Astrocyte of the cerebellum (primary cell): ENCODE measurements around the gene ZNF80.

ENCODE experiments used
- DNase-seq: peaks from one replicate; pipeline ENCODE4 v3.0.0-alpha.2; 2011; ENCODE audit warnings: low read depth
- H3K4me3 ChIP-seq: 2 replicates; pipeline ENCODE4 v1.5.1; 2011; ENCODE audit warnings: mild to moderate bottlenecking, low read depth, low read length, moderate library complexity
- in situ Hi-C: cut with HindIII; loops from 2 replicates; pipeline ENCODE4 v1.10.0; 2017; ENCODE audit warnings: low sequenced_read_pairs
- TF ChIP-seq, protein P1 (sequence below): IDR thresholded peaks from 2 replicates; pipeline ENCODE4 v1.5.1; 2012; ENCODE audit warnings: low read length, low read depth, moderate library complexity, mild to moderate bottlenecking; ENCODE audit errors: missing control alignments

The ZNF80 gene

DNA sequence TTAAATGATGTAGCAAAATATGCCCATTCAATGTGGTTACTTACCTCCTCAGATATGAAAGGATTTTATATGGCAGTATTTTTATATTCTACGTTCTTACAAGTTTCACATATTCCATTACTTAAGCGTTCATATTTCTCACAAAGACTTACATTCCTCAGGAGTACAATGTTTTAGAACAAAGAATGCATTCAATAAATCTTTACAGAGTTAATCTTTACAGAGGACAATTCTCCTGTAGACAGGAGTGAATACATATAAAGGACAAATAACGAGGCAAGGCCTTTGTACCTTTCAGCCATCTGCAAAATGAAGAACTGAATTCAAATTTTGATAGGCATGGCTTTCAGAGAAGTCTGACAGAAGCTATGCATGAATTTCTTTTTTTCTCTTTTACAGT, 1.9 kb downstream of the ZNF80 start:
- in situ Hi-C loops, result no loop called here
- H3K4me3 ChIP-seq, result no peak overlapping the region
- DNase-seq, result no peak
- TF ChIP-seq, protein P1, sequence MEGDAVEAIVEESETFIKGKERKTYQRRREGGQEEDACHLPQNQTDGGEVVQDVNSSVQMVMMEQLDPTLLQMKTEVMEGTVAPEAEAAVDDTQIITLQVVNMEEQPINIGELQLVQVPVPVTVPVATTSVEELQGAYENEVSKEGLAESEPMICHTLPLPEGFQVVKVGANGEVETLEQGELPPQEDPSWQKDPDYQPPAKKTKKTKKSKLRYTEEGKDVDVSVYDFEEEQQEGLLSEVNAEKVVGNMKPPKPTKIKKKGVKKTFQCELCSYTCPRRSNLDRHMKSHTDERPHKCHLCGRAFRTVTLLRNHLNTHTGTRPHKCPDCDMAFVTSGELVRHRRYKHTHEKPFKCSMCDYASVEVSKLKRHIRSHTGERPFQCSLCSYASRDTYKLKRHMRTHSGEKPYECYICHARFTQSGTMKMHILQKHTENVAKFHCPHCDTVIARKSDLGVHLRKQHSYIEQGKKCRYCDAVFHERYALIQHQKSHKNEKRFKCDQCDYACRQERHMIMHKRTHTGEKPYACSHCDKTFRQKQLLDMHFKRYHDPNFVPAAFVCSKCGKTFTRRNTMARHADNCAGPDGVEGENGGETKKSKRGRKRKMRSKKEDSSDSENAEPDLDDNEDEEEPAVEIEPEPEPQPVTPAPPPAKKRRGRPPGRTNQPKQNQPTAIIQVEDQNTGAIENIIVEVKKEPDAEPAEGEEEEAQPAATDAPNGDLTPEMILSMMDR, result no peak

DNA sequence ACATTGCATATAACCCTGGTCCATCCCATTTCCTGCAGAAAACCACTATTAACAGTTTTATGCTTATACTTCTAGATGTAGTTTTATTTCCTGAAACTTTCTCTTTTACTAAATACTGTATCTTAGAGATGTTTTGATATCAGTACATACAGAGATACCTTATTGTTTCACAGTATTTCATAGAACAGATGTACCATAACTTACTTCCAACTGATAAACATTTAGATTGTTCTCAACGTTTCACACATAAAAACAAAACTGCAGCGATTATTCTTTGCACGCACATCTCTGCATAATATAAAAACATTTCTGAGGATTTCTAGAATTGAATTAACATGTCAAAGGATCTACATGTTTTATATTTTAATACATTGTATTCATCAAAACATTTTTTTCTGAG, 2.6 kb downstream of the ZNF80 start:
- TF ChIP-seq, protein P1, result no peak
- no peak overlapping the region for H3K4me3 ChIP-seq
- in situ Hi-C loops, result no loop called here
- DNase-seq, result no peak

DNA sequence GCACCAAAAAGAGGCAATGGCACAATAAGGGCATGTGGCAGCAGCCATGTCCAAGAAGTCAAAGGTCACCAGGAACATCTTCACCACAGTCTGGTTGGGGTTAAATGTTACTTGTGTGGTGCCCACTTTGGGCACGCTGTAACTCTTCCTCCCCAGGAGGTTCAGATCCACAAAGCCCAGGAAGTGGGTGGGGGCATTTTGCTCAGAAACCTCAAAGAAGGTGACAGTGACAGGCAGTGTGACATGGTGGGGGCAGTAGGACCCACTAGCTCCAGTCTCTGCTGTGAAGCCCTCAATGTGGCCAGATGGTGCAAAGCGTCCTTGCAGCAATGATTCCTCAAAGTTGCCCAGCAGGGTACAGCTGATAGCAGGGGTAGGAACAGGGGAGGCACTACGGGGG, 5.8 kb downstream of the ZNF80 start:
- DNase-seq, result no peak
- TF ChIP-seq, protein P1, result no peak
- H3K4me3 ChIP-seq, result no peak overlapping the region
- in situ Hi-C loops, result no loop called here

DNA sequence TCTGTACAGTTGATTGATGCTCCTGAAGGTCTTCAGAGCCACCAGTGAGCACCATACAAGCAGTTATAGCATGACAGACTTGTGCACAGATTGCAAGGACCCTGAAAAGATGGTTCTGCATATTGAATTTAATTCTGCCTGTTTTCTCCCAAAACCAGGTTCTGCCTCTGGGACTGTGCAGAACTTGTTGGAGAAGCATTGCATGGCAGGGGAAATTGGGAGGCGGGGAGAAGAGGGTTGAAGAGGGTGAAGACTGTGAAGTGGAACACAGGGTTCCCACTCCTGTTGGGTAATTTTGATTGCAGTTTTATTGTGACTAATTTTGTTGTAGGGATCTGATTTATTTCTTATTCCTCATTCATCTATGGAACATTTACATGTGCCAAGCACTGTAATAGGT, 10.3 kb downstream of the ZNF80 start:
- TF ChIP-seq, protein P1, result no peak
- in situ Hi-C loops, result no loop called here
- DNase-seq, result no peak
- no peak overlapping the region for H3K4me3 ChIP-seq

DNA sequence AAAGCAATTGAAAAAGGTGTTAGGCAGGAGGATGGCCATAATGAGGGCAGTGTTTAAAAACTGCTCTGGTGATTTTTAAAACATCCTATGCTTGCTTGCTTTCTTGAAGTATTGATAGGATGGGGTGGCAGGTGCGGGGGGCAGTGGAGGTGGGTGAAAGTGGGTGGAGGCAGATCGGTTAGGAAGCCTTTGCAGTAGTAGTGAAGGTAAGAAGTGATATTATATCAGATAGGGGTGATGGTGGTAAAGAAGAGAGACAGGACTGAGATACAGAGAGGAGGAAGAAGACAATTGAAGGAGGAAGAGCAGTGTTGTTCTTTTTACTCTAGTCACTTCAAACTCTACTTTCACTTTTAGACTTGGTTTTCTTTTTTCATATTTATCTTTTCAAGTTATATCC, 11.1 kb downstream of the ZNF80 start:
- in situ Hi-C loops, result no loop called here
- TF ChIP-seq, protein P1, result no peak
- H3K4me3 ChIP-seq, result no peak overlapping the region
- no peak for DNase-seq

DNA sequence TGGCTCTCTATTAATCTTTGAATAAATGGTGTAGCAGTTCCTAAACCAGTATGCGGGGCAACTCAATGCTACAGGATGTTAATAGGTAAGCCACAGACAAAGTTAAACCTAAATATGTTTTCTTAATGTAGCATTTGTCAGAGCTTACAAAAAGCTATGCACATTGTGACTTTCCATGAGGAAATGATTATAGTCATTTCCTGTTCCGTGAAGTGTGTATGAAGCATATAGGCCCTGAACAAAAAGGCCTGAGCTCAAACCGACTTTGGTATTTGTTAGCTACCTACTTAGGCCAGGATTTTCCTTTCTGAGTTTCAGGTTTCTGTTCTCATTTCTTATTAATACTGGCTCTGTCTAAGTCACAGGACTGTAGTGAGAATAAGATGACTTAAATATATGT, 14.2 kb downstream of the ZNF80 start:
- no peak for DNase-seq

More for the DNA sequence above, 14.2 kb downstream of the ZNF80 start:
- H3K4me3 ChIP-seq, result no peak overlapping the region
- in situ Hi-C loops, result no loop called here
- TF ChIP-seq, protein P1, result no peak
